ENCODE data around the gene PACRG. TPM values are rescaled to one million over a fixed set of nuclear protein-coding genes. Genes with fewer than 3 reads are reported as not detected.

Gene PACRG
- total RNA-seq, 2 experiments from 2014 or later: 0.66 to 0.81 TPM

- peaks cover 0 to 4% of the 10 kb centered on the region in 2 experiments for H3K27me3 ChIP-seq (ENCODE audit: control insufficient read depth in 1 of 2, insufficient read depth in 2 of 2, low read length in 2 of 2)
- no peak for TF ChIP-seq CTCF (IDR thresholded peaks at IDR 0.05)
- H3K36me3 ChIP-seq (ENCODE audit: insufficient read depth, low read length): no peaks in the 10 kb centered on the region
- H3K9me3 ChIP-seq (ENCODE audit: control insufficient read depth in 1 of 2, insufficient read depth in 1 of 2, low read length in 2 of 2): peaks cover 0 to 2% of the 10 kb centered on the region in 2 experiments
- Mint-ChIP-seq H3K27ac (no peak overlapping the region), H3K36me3 (ENCODE audit: low read depth) (no peaks in the 10 kb centered on the region), H3K4me1 (ENCODE audit: low read depth) (no peaks in the 10 kb centered on the region), H3K27me3 (peaks cover 3% of the 10 kb centered on the region), H3K9me3 (no peaks in the 10 kb centered on the region), H3K4me3 (no peak overlapping the region)
- intact Hi-C loops (cut with DNase I, micrococcal nuclease): loop anchor here in 1 of 2 experiments (10.0 kb wide), 2 partner anchors 380 to 1750 kb away; no protein-coding TSS in a partner anchor
- no peak overlapping the region for H3K4me3 ChIP-seq (ENCODE audit: low read length)
- H3K27ac ChIP-seq (ENCODE audit: low read depth in 1 of 2, low read length in 2 of 2): no peak overlapping the region
- POLR2A ChIA-PET: no interaction called here
- no peak for ATAC-seq (ENCODE audit: poor library complexity)
- CTCF ChIA-PET: no interaction called here
- DNase-seq: no peak
- peaks cover 2% of the 10 kb centered on the region for H3K4me1 ChIP-seq (ENCODE audit: insufficient read depth, low read length)
Observed at GRCh38 chr6:163175301-163175700, 447.5 kb downstream of the PACRG start.

GRCh38 chr6:163176097-163176496 lies 448.3 kb downstream of the PACRG start:
- no peak for TF ChIP-seq CTCF (IDR thresholded peaks at IDR 0.05)
- Histone ChIP-seq H3K27me3 (ENCODE audit: control insufficient read depth in 1 of 2, insufficient read depth in 2 of 2, low read length in 2 of 2) (peaks cover 0 to 4% of the 10 kb centered on the region in 2 experiments), H3K27ac (ENCODE audit: low read depth in 1 of 2, low read length in 2 of 2) (no peak overlapping the region), H3K4me1 (ENCODE audit: insufficient read depth, low read length) (no peaks in the 10 kb centered on the region), H3K4me3 (ENCODE audit: low read length) (no peak overlapping the region), H3K9me3 (ENCODE audit: control insufficient read depth in 1 of 2, insufficient read depth in 1 of 2, low read length in 2 of 2) (no peaks in the 10 kb centered on the region), H3K36me3 (ENCODE audit: insufficient read depth, low read length) (no peaks in the 10 kb centered on the region)
- Mint-ChIP-seq H3K36me3 (ENCODE audit: low read depth) (no peaks in the 10 kb centered on the region), H3K4me3 (no peak overlapping the region), H3K4me1 (ENCODE audit: low read depth) (no peaks in the 10 kb centered on the region), H3K9me3 (no peaks in the 10 kb centered on the region), H3K27ac (no peak overlapping the region), H3K27me3 (peaks cover 3% of the 10 kb centered on the region)
- ChIA-PET CTCF (no interaction called here), POLR2A (no interaction called here)
- intact Hi-C loops (cut with DNase I, micrococcal nuclease): loop anchor here in 1 of 2 experiments (10.0 kb wide), 2 partner anchors 379 to 1749 kb away; no protein-coding TSS in a partner anchor
- ATAC-seq (ENCODE audit: poor library complexity) (no peak), DNase-seq (no peak)

GRCh38 chr6:163177007-163177406 lies 449.2 kb downstream of the PACRG start:
- Mint-ChIP-seq H3K9me3 (no peaks in the 10 kb centered on the region), H3K27ac (no peak overlapping the region), H3K27me3 (peaks cover 9% of the 10 kb centered on the region), H3K4me1 (ENCODE audit: low read depth) (no peaks in the 10 kb centered on the region), H3K36me3 (ENCODE audit: low read depth) (no peaks in the 10 kb centered on the region), H3K4me3 (no peak overlapping the region)
- no peak overlapping the region for H3K27ac ChIP-seq (ENCODE audit: low read depth in 1 of 2, low read length in 2 of 2)
- no peaks in the 10 kb centered on the region for H3K36me3 ChIP-seq (ENCODE audit: insufficient read depth, low read length)
- POLR2A ChIA-PET: no interaction called here
- peaks cover 0 to 4% of the 10 kb centered on the region in 2 experiments for H3K27me3 ChIP-seq (ENCODE audit: control insufficient read depth in 1 of 2, insufficient read depth in 2 of 2, low read length in 2 of 2)
- no peak for TF ChIP-seq CTCF (IDR thresholded peaks at IDR 0.05)
- H3K4me3 ChIP-seq (ENCODE audit: low read length): no peak overlapping the region
- DNase-seq (no peak), ATAC-seq (ENCODE audit: poor library complexity) (no peak)
- intact Hi-C loops (cut with DNase I, micrococcal nuclease): loop anchor here in 1 of 2 experiments (10.0 kb wide), 2 partner anchors 378 to 1748 kb away; no protein-coding TSS in a partner anchor
- no peaks in the 10 kb centered on the region for H3K9me3 ChIP-seq (ENCODE audit: control insufficient read depth in 1 of 2, insufficient read depth in 1 of 2, low read length in 2 of 2)
- CTCF ChIA-PET: no interaction called here
- no peaks in the 10 kb centered on the region for H3K4me1 ChIP-seq (ENCODE audit: insufficient read depth, low read length)
